SK-N-SH (cell line): ENCODE measurements around the gene CDH20. TPM values are rescaled to one million over a fixed set of nuclear protein-coding genes. Genes with fewer than 3 reads are reported as not detected.

Experiments
- CTCF ChIA-PET: fragments of 300-600, 350-600 bp; formaldehyde crosslinking; extraction: SDS; loops from one replicate; lab custom pipeline; 2021; lab: Yijun Ruan, JAX
- POLR2A ChIA-PET: fragments of 350-600 bp; sonication (Branson Sonifier 250); formaldehyde crosslinking; extraction: SDS; loops from one replicate; lab custom pipeline; 2020; ENCODE audit warnings: antibody characterized with exemption, inconsistent platforms; lab: Yijun Ruan, JAX
- DNase-seq: peaks from one replicate; pipeline ENCODE4 v3.0.0; 2012
- H2AFZ ChIP-seq: fragments of 200-600 bp; sonication (generic); 2 replicates; pipeline ENCODE4 v1.8.1; 2016; ENCODE audit warnings: antibody characterized with exemption, mild to moderate bottlenecking, low read depth
- H3F3A ChIP-seq: fragments of 200-600 bp; sonication (generic); replicated peaks from 2 replicates; pipeline ENCODE3; 2016; ENCODE audit warnings: antibody characterized with exemption, mild to moderate bottlenecking; ENCODE audit not compliant: insufficient read depth
- H3K27ac ChIP-seq, 2 experiments: fragments of 200-500 bp in 1 of 2; fragments of 200-600 bp in 1 of 2; sonication (Bioruptor generic) in 1 of 2; sonication (generic), shearing (Covaris generic) in 1 of 2; 2 replicates each; pipeline versions ENCODE4 v1.5.1 to v1.6.1; 2014 to 2016; ENCODE audit warnings: low read depth in 2 of 2, inconsistent platforms in 1 of 2, low read length in 1 of 2, mild to moderate bottlenecking in 1 of 2, mixed read lengths in 1 of 2
- H3K27me3 ChIP-seq: fragments of 200-600 bp; sonication (generic), shearing (Covaris generic); 2 replicates; pipeline ENCODE4 v1.6.1; 2016; ENCODE audit warnings: mixed run types; ENCODE audit not compliant: insufficient read depth
- H3K36me3 ChIP-seq, 2 experiments: fragments of 200-500 bp in 1 of 2; fragments of 200-600 bp in 1 of 2; sonication (Bioruptor generic) in 1 of 2; sonication (generic) in 1 of 2; replicated peaks in 1 of 2; 2 replicates each; pipeline versions ENCODE3 to v1.5.1; 2014 to 2016; ENCODE audit warnings: low read length in 1 of 2, mild to moderate bottlenecking in 1 of 2; ENCODE audit not compliant: insufficient read depth in 2 of 2, control insufficient read depth in 1 of 2
- H3K4me1 ChIP-seq, 2 experiments: fragments of 200-500 bp in 1 of 2; fragments of 200-600 bp in 1 of 2; sonication (Bioruptor generic) in 1 of 2; sonication (generic), shearing (Covaris generic) in 1 of 2; 2 replicates each; pipeline versions ENCODE4 v1.5.1 to v1.6.1; 2014 to 2016; ENCODE audit warnings: low read depth in 1 of 2, low read length in 1 of 2, mixed run types in 1 of 2; ENCODE audit not compliant: insufficient read depth in 2 of 2, control insufficient read depth in 1 of 2
- H3K4me2 ChIP-seq: fragments of 200-600 bp; sonication (generic), shearing (Covaris generic); 2 replicates; pipeline ENCODE4 v1.6.1; 2017; ENCODE audit warnings: mixed run types
- H3K4me3 ChIP-seq, 2 experiments: fragments of 200-500 bp in 1 of 2; fragments of 200-600 bp in 1 of 2; sonication (Bioruptor generic) in 1 of 2; sonication (generic), shearing (Covaris generic) in 1 of 2; 2 replicates each; pipeline versions ENCODE4 v1.5.1 to v1.8.1; 2014 to 2016; ENCODE audit warnings: low read depth in 2 of 2, inconsistent platforms in 1 of 2, low read length in 1 of 2, mild to moderate bottlenecking in 1 of 2, mixed read lengths in 1 of 2, moderate library complexity in 1 of 2
- H3K79me2 ChIP-seq: fragments of 200-600 bp; sonication (generic); 2 replicates; pipeline ENCODE4 v1.8.1; 2017; ENCODE audit warnings: mild to moderate bottlenecking; ENCODE audit not compliant: insufficient read depth
- H3K9ac ChIP-seq: fragments of 200-600 bp; sonication (generic); 2 replicates; pipeline ENCODE4 v1.6.1; 2017; ENCODE audit warnings: mixed run types
- H3K9me2 ChIP-seq: fragments of 200-600 bp; sonication (generic); 2 replicates; pipeline ENCODE4 v1.6.1; 2017; ENCODE audit warnings: mixed run types
- H3K9me3 ChIP-seq: fragments of 200-600 bp; sonication (generic); 2 replicates; pipeline ENCODE4 v1.6.1; 2017; ENCODE audit warnings: mixed run types, mild to moderate bottlenecking, moderate library complexity
- H4K20me1 ChIP-seq: fragments of 200-600 bp; sonication (generic); 2 replicates; pipeline ENCODE4 v1.6.1; 2017; ENCODE audit warnings: mild to moderate bottlenecking, mixed run types; ENCODE audit not compliant: insufficient read depth
- CHD2 ChIP-seq: fragments of 150-350 bp; IDR thresholded peaks from 2 replicates; pipeline ENCODE4 v1.6.1; 2018; ENCODE audit warnings: low read length; ENCODE audit not compliant: partially characterized antibody
- ELF1 ChIP-seq: IDR thresholded peaks from 2 replicates; pipeline ENCODE4 v1.4.0; 2012
- MXI1 ChIP-seq: IDR thresholded peaks from 2 replicates; pipeline ENCODE4 v1.6.1; 2012; ENCODE audit warnings: mild to moderate bottlenecking, low read depth, low read length, improper control_type of control experiment
- NFIC ChIP-seq: IDR thresholded peaks from 2 replicates; pipeline ENCODE4 v1.4.0; 2012; ENCODE audit warnings: borderline replicate concordance
- NRF1 ChIP-seq: IDR thresholded peaks from 2 replicates; pipeline ENCODE4 v1.6.1; 2012; ENCODE audit warnings: low read depth, mild to moderate bottlenecking, low read length
- POLR2AphosphoS5 ChIP-seq: IDR thresholded peaks from 2 replicates; pipeline ENCODE4 v1.6.1; 2012; ENCODE audit warnings: low read depth, low read length
- RAD21 ChIP-seq: IDR thresholded peaks from 2 replicates; pipeline ENCODE4 v1.6.1; 2012; ENCODE audit warnings: mild to moderate bottlenecking, low read length
- RFX5 ChIP-seq: IDR thresholded peaks from 2 replicates; pipeline ENCODE4 v1.6.1; 2012; ENCODE audit warnings: mild to moderate bottlenecking, improper control_type of control experiment, low read length
- RXRA ChIP-seq: IDR thresholded peaks from 2 replicates; pipeline ENCODE4 v1.4.0; 2012; ENCODE audit warnings: low read depth, mild to moderate bottlenecking, borderline replicate concordance
- SIN3A ChIP-seq: IDR thresholded peaks from 2 replicates; pipeline ENCODE4 v1.6.1; 2012; ENCODE audit warnings: low read depth, mild to moderate bottlenecking, low read length, moderate library complexity, borderline replicate concordance
- SMC3 ChIP-seq: IDR thresholded peaks from 2 replicates; pipeline ENCODE4 v1.6.1; 2012; ENCODE audit warnings: low read depth, low read length, improper control_type of control experiment
- TAF1 ChIP-seq: IDR thresholded peaks from 2 replicates; pipeline ENCODE4 v1.6.1; 2012; ENCODE audit warnings: low read depth, mild to moderate bottlenecking, low read length, moderate library complexity, borderline replicate concordance
- TCF12 ChIP-seq: IDR thresholded peaks from 2 replicates; pipeline ENCODE4 v1.4.0; 2012
- WGBS: methylation state at CpG from one replicate; pipeline ENCODE4 v1.1.6; 2017; ENCODE audit warnings: low lambda C conversion rate; 5-methylcytosine and 5-hydroxymethylcytosine counted together
- polyA plus RNA-seq, 3 experiments: library from polyadenylated mRNA; depleted of rRNA; stranded (reverse); fragments of >200 nt; gene quantifications; 2 replicates each; pipeline ENCODE4 v1.2.3, GENCODE V29; 2012
- TF ChIP-seq, protein P1 (sequence below): IDR thresholded peaks from 2 replicates; pipeline ENCODE4 v1.4.0; 2012; ENCODE audit warnings: low read depth, borderline replicate concordance
- TF ChIP-seq, protein P2 (sequence below): fragments of 150-350 bp; IDR thresholded peaks from 2 replicates; pipeline ENCODE4 v1.6.1; 2017; ENCODE audit warnings: antibody characterized with exemption, low read length, low read depth, borderline replicate concordance

Gene CDH20
- polyA plus RNA-seq, 1 of the 3 experiments (the other 2 are of a cell fraction) = 1.1 TPM

DNA sequence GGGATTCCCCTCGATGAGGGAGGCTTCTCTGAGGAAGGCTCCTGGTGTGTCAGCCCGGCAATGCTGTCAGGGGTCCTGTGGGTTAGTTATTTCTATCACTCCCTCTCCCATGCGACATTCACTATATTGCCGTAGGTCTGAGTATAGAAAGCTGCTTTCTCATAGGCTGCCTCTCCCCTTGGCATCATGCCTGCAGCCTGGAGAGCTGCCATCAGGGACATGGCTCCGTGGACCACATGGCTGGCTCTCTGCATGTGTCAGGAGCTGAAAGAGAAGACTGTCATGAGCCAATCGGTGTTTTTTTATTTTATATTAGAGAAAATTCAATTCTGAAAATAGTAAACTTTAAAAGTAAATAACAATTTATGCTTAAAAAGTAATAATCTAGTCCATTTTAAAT lies 198.0 kb downstream of the CDH20 start:
- H3F3A ChIP-seq = no peaks in the 10 kb centered on the region
- no peak overlapping the region for H3K4me3 ChIP-seq
- TF ChIP-seq MXI1 (peak; percentile 95), SMC3 (no peak)
- TF ChIP-seq, all 33 proteins: peak for 1
- no peaks in the 10 kb centered on the region for H3K9me2 ChIP-seq
- H3K4me1 ChIP-seq = peaks cover 0 to 4% of the 10 kb centered on the region in 2 experiments; a peak in 1 of 4 replicates
- H3K9me3 ChIP-seq = no peaks in the 10 kb centered on the region
- no peaks in the 10 kb centered on the region for H3K27me3 ChIP-seq
- H3K27ac ChIP-seq = no peak overlapping the region
- WGBS = 19% methylated on average over 6 of the region's 6 CpGs
- CTCF ChIA-PET = interaction anchor here (0.6 to 1.1 kb wide), 4 partner anchors 51 to 1351 kb away, joined by 3 to 5 read pairs (median 4); no protein-coding TSS in a partner anchor
- no peaks in the 10 kb centered on the region for H3K79me2 ChIP-seq
- H3K9ac ChIP-seq = no peak overlapping the region
- no peak overlapping the region for H2AFZ ChIP-seq
- DNase-seq = peak; percentile 64
- H3K36me3 ChIP-seq = no peaks in the 10 kb centered on the region
- H4K20me1 ChIP-seq = no peaks in the 10 kb centered on the region
- H3K4me2 ChIP-seq = 0 out of 2 replicates have a peak overlapping the region, but pooled peaks have one; percentile 27
- POLR2A ChIA-PET = no interaction called here

DNA sequence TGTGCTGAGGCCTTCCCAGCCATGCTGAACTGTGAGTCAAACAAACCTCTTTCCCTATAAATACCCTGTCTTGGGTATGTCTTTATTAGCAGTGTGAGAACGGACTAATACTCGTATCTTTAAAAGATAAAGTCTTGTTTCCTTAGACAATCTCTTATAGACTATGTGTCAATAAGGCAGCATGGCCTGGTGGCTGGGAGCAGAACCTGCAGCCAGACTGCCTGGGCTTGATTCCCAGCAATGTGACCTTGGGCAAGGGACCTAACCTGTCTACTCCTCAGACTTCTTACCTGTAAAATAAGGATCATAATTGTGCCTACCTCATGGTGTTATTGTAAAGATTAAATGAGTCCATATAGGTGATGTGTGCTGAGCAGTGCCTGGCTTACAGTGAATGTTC lies 198.7 kb downstream of the CDH20 start:
- ChIA-PET CTCF (no interaction called here), POLR2A (no interaction called here)
- Histone ChIP-seq H3K4me1 (peaks cover 0 to 4% of the 10 kb centered on the region in 2 experiments; a peak in 1 of 4 replicates), H3F3A (no peaks in the 10 kb centered on the region), H3K4me3 (no peak overlapping the region), H3K27ac (no peak overlapping the region), H2AFZ (no peak overlapping the region), H3K79me2 (no peaks in the 10 kb centered on the region), H3K9me2 (no peaks in the 10 kb centered on the region), H3K9ac (no peak overlapping the region), H3K27me3 (no peaks in the 10 kb centered on the region), H3K9me3 (no peaks in the 10 kb centered on the region), H4K20me1 (no peaks in the 10 kb centered on the region), H3K4me2 (no peak overlapping the region), H3K36me3 (no peaks in the 10 kb centered on the region)
- DNase-seq = no peak
- 54% methylated on average over 2 of the region's 2 CpGs for WGBS
- TF ChIP-seq NRF1 (no peak), ELF1 (no peak), RAD21 (no peak), TAF1 (no peak), NFIC (no peak), RFX5 (no peak), TCF12 (no peak), RXRA (no peak), POLR2AphosphoS5 (no peak), CHD2 (no peak), MXI1 (no peak), SIN3A (no peak)
- TF ChIP-seq, protein P1, sequence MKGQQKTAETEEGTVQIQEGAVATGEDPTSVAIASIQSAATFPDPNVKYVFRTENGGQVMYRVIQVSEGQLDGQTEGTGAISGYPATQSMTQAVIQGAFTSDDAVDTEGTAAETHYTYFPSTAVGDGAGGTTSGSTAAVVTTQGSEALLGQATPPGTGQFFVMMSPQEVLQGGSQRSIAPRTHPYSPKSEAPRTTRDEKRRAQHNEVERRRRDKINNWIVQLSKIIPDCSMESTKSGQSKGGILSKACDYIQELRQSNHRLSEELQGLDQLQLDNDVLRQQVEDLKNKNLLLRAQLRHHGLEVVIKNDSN = no peak
- TF ChIP-seq, protein P2, sequence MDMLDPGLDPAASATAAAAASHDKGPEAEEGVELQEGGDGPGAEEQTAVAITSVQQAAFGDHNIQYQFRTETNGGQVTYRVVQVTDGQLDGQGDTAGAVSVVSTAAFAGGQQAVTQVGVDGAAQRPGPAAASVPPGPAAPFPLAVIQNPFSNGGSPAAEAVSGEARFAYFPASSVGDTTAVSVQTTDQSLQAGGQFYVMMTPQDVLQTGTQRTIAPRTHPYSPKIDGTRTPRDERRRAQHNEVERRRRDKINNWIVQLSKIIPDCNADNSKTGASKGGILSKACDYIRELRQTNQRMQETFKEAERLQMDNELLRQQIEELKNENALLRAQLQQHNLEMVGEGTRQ = no peak
